Activated CD8-positive, alpha-beta memory T cell treated with anti-CD3 and anti-CD28 coated beads for 24 hours (primary cell): Measurements from ENCODE around the gene ABCF3.

ENCODE experiments used
- DNase-seq: peaks from one replicate; pipeline ENCODE4 v3.0.0-alpha.2; 2020

Gene ABCF3

GRCh38 chr3:184168363-184169120, 17.5 kb upstream of the ABCF3 start:
- DNase-seq = no peak

GRCh38 chr3:184169896-184170875, 15.8 kb upstream of the ABCF3 start:
- no peak for DNase-seq

GRCh38 chr3:184171562-184171961, 14.4 kb upstream of the ABCF3 start:
- no peak for DNase-seq

- DNase-seq = no peak
Observed at GRCh38 chr3:184172681-184173373, 13.2 kb upstream of the ABCF3 start.

- no peak for DNase-seq
Observed at GRCh38 chr3:184173374-184173722, 12.7 kb upstream of the ABCF3 start.

GRCh38 chr3:184174284-184174645, 11.7 kb upstream of the ABCF3 start:
- peak; percentile 65 for DNase-seq

- DNase-seq = peak; percentile 98
Observed at GRCh38 chr3:184174646-184175492, 11.1 kb upstream of the ABCF3 start, which contains the start of gene AP2M1. TSS of gene AP2M1 (plus strand) at chr3:184174855. CDS start at chr3:184176994, 2,139 bp downstream.

GRCh38 chr3:184175506-184175905, 10.5 kb upstream of the ABCF3 start:
- no peak for DNase-seq

- DNase-seq = no peak
Observed at GRCh38 chr3:184175981-184176376, 10.0 kb upstream of the ABCF3 start.

GRCh38 chr3:184176377-184177330, 9.3 kb upstream of the ABCF3 start:
- DNase-seq = no peak

GRCh38 chr3:184177331-184177731, 8.7 kb upstream of the ABCF3 start:
- no peak for DNase-seq

- DNase-seq = no peak
Observed at GRCh38 chr3:184177767-184178306, 8.2 kb upstream of the ABCF3 start.

- no peak for DNase-seq
Observed at GRCh38 chr3:184178521-184179138, 7.4 kb upstream of the ABCF3 start.

- DNase-seq = no peak
Observed at GRCh38 chr3:184180165-184180564, 5.8 kb upstream of the ABCF3 start.

- no peak for DNase-seq
Observed at GRCh38 chr3:184181596-184181995, 4.4 kb upstream of the ABCF3 start.

GRCh38 chr3:184183679-184184078, 2.3 kb upstream of the ABCF3 start:
- DNase-seq = no peak

- no peak for DNase-seq
Observed at GRCh38 chr3:184184546-184185230, 1.3 kb upstream of the ABCF3 start.

GRCh38 chr3:184185461-184186183, 377 bp upstream of the ABCF3 start:
- peak; percentile 99 for DNase-seq

GRCh38 chr3:184186902-184187207, 856 bp downstream of the ABCF3 start:
- no peak for DNase-seq
